Memory B cell (primary cell): ENCODE results near the gene ELMOD3.
"Not testable (repeated sequence)": the region's sequence is repeated elsewhere in the genome, so short reads cannot be mapped to it uniquely, and the experiment has no call there.

Experiments used
- ATAC-seq: fragments of 150-1000 bp; cut with Tn5 transposase; 2 replicates; pipeline ENCODE4 v1.10.0; 2021; ENCODE audit warnings: low read depth, mild to moderate bottlenecking, moderate library complexity
- DNase-seq, 2 donors: peaks; one replicate each; pipeline ENCODE4 v3.0.0; 2022; ENCODE audit warnings: low spot score in 2 of 2
- H3K27ac Mint-ChIP-seq: one replicate; pipeline ENCODE4 v1.8.0; 2022; ENCODE audit warnings: mild to moderate bottlenecking, moderate library complexity, mixed read lengths
- H3K27me3 Mint-ChIP-seq: one replicate; pipeline ENCODE4 v1.8.0; 2022; ENCODE audit warnings: mixed read lengths
- H3K36me3 Mint-ChIP-seq: one replicate; pipeline ENCODE4 v1.8.0; 2022; ENCODE audit warnings: mild to moderate bottlenecking, mixed read lengths
- H3K4me1 Mint-ChIP-seq: one replicate; pipeline ENCODE4 v1.8.0; 2022; ENCODE audit warnings: mixed read lengths
- H3K4me3 Mint-ChIP-seq: one replicate; pipeline ENCODE4 v1.8.0; 2022; ENCODE audit warnings: mild to moderate bottlenecking, moderate library complexity, mixed read lengths
- H3K9me3 Mint-ChIP-seq: one replicate; pipeline ENCODE4 v1.8.0; 2022; ENCODE audit warnings: mixed read lengths

Gene ELMOD3

DNA sequence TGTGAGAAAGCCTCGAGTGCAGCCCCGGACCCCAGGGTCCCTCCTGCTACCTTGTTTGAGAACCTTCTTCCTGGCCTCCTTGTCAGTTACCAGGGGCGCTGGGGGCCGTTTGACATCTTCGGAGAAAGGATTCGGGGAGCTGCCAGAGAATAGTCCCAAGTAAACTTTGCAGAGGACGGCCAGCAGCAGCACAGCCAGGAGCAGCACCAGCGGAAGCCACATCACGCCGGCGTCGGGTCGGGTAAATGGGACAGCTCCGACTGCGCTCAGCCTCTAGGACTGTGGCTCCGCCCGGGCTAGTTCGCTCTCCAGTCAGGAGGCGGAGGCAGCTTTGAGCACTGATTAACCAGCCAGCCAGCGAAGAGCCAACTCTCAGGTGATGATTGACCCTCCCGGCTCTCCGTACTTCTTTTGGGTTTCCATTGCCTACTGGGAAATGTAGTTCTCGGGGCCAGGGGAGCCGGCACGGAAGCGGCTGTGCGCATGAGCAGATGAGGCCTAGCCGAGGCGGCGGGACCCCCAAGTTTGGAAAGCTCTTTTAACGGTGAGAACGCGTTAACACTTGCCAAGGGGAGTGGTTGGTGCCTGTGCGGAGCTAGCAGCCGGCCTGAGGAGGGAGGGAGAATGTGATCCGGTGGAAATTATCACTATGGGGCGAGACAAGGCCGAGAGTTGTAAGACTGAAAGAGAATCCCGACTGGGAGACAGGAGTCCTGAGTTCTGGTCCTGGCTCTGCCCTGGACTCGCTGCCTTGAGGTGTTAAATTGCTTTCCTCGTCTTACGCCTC lies at the start of gene ELMOD3, which contains the start of gene RETSAT:
Gene ELMOD3 (plus strand): TSS at position 484 of the 787 bp plus-strand sequence. CDS start 2,430 bp downstream, outside the sequence.
Gene RETSAT (minus strand): TSS at position 243 of the 787 bp plus-strand sequence. CDS start 21 bp downstream, at position 222.
- Mint-ChIP-seq H3K27me3 (no peaks in the 10 kb centered on the region), H3K27ac (peak within 1 kb of the TSS; percentile 95), H3K9me3 (no peaks in the 10 kb centered on the region), H3K4me3 (peak within 1 kb of the TSS; percentile 96), H3K36me3 (peaks cover 24% of the 10 kb centered on the region), H3K4me1 (peaks cover 25% of the 10 kb centered on the region)
- peak; percentile 90 to 96 for DNase-seq
- peak; percentile 96 for ATAC-seq

DNA sequence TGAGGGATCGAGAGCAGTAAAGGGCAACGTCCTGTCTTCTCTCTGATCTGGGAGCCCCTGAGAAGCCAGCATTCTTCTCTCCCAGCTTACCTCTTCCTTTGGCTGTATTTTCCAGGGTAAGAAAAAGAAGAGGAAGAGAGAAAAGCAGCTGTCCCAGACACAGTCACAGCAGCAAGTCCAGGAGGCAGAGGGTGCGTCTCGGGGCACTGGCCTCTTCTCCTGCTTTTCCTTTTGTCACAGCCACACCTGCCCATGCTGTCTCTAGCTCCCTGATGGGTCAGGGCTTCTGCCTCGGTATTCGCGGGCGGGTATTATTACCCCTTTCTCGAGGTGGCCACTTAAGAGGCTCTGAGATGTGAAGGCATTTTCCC lies 47.1 kb upstream of the ELMOD3 start:
- Mint-ChIP-seq H3K27me3 (peaks cover 14% of the 10 kb centered on the region), H3K4me3 (no peak overlapping the region), H3K9me3 (no peaks in the 10 kb centered on the region), H3K36me3 (no peaks in the 10 kb centered on the region), H3K4me1 (peaks cover 21% of the 10 kb centered on the region), H3K27ac (no peak overlapping the region)
- DNase-seq (no peak), ATAC-seq (no peak)

DNA sequence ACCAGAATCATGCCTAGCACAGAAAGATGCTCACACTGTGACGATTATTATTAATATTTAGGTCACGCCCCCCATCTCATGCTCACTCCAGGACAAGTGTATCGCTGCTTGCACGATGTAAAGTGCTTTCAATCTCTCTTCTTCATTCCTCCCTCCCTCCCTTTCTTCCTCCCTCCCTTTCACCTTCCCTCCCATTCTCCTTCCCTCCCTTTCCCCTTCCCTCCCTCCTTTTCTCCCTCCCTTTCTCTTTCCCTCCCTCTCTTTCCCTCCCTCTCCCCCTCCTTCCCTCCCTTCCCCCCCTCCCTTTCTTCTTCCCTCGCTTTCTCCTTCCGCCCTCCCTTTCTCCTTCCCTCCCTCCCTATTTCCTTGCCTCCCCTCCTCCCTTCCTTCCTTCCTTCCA lies 46.4 kb upstream of the ELMOD3 start:
- DNase-seq (no peak), ATAC-seq (no peak)
- Mint-ChIP-seq H3K4me1 (peaks cover 21% of the 10 kb centered on the region), H3K27ac (no peak overlapping the region), H3K27me3 (peaks cover 11% of the 10 kb centered on the region), H3K4me3 (no peak overlapping the region), H3K36me3 (no peaks in the 10 kb centered on the region), H3K9me3 (no peaks in the 10 kb centered on the region)

DNA sequence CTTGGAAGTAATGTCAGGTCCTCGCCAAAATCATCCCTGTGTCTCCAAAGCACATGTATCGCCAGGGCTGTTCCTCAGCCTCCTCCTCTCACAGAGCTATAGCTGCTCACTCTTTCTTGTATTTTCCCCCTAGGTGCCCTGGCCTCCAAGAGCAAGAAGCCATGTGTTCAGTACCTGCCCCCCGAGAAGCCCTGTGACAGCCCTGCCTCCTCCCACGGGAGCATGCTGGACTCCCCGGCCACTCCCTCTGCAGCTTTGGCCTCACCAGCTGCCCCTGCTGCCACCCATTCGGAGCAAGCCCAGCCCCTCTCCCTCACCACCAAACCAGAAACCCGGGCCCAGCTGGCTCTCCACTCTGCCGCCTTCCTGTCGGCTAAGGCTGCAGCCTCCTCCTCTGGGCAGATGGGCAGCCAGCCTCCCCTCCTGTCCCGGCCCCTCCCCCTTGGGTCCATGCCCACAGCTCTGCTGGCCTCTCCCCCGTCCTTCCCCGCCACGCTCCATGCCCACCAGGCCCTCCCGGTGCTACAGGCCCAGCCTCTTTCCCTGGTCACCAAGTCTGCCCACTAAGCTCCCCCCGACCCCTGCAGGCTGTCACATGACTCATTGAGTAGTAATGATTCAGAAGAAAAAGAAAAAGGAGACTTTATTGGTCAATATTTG lies 45.5 kb upstream of the ELMOD3 start:
- H3K36me3 Mint-ChIP-seq = peaks cover 3% of the 10 kb centered on the region
- peaks cover 25% of the 10 kb centered on the region for H3K4me1 Mint-ChIP-seq
- H3K27me3 Mint-ChIP-seq = peaks cover 10% of the 10 kb centered on the region
- DNase-seq (no peak), ATAC-seq (no peak)
- H3K4me3 Mint-ChIP-seq = peak overlapping the region; percentile 81
- H3K9me3 Mint-ChIP-seq = no peaks in the 10 kb centered on the region
- H3K27ac Mint-ChIP-seq = peak overlapping the region; percentile 76

DNA sequence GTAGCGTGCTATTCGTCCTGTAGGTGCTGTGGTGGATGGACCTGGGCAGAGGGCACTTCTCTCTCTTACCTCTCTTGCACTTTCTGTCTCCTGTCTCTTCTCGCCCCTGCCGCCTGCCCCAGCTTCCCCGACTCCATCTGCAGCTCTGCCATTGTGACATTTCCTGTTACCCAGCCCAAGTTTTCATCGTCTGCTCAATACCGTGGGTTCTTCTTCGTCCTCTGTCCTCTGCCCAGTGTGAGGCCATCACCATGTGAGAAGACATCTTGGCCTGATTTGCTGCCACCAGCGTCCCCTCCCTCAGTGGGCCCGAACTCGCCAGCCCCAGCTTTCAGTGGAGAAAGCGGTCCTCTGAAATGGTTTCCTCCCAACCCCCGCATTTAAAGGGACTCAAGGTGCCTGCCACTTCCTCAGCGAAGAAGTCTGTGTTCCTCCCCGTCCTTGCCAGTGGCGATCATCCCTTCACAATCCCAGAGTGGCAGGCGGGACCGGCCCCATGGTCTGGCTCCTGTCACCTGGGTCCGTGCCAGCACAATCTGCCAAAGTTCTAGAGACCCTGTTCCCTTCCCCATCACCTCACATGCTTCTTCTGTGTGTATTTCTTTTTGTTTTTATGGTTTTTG lies 44.8 kb upstream of the ELMOD3 start:
- Mint-ChIP-seq H3K27me3 (peaks cover 5% of the 10 kb centered on the region), H3K27ac (peak overlapping the region; percentile 76), H3K4me3 (peak overlapping the region; percentile 81), H3K9me3 (no peaks in the 10 kb centered on the region), H3K36me3 (peaks cover 6% of the 10 kb centered on the region), H3K4me1 (peaks cover 28% of the 10 kb centered on the region)
- DNase-seq (no peak), ATAC-seq (peak; percentile 46)

DNA sequence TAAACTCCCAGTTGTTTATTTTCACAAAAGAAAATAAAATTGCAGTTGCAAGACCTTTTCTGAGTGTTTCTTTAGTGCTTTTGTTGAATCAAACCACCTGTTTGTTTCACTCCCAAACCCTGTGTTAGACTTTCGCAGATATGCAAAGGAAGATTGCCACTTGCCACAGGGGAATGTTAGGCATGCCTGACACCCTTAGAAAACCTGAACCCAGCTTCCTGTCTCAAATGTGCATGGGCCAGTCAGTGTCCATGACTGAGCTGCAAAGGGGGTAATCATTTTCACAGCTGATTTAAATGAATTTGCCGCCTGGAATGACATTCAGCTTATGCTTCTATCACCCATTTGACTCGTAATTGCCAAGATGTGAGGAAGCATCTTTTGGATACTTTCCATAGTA lies 44.2 kb upstream of the ELMOD3 start:
- Mint-ChIP-seq H3K36me3 (peaks cover 6% of the 10 kb centered on the region), H3K27ac (peak overlapping the region; percentile 76), H3K27me3 (peaks cover 3% of the 10 kb centered on the region), H3K9me3 (no peaks in the 10 kb centered on the region), H3K4me3 (peak overlapping the region; percentile 81), H3K4me1 (peaks cover 28% of the 10 kb centered on the region)
- no peak for ATAC-seq
- no peak for DNase-seq

DNA sequence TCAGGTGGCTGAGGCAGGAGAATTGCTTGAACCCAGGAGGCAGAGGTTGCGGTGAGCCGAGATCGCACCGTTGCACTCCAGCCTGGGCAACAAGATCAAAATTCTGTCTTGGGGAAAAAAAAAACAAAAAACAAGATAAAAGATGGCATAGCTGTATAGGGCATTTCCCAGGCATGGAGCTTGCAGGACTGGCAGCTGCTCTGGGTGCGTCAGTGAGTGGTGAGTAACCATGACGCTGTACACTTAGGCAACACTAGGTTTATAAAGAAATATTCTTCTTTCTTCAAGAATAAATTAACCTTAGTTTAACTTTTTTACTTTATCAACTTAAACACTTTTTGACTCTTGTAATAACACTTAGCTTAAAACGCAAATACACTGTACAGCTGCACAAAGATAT lies 42.2 kb upstream of the ELMOD3 start:
- no peak for ATAC-seq
- no peak overlapping the region for H3K27ac Mint-ChIP-seq
- peaks cover 31% of the 10 kb centered on the region for H3K4me1 Mint-ChIP-seq
- H3K4me3 Mint-ChIP-seq = no peak overlapping the region
- H3K36me3 Mint-ChIP-seq = peaks cover 12% of the 10 kb centered on the region
- H3K27me3 Mint-ChIP-seq = peaks cover 1% of the 10 kb centered on the region
- no peaks in the 10 kb centered on the region for H3K9me3 Mint-ChIP-seq
- no peak for DNase-seq

DNA sequence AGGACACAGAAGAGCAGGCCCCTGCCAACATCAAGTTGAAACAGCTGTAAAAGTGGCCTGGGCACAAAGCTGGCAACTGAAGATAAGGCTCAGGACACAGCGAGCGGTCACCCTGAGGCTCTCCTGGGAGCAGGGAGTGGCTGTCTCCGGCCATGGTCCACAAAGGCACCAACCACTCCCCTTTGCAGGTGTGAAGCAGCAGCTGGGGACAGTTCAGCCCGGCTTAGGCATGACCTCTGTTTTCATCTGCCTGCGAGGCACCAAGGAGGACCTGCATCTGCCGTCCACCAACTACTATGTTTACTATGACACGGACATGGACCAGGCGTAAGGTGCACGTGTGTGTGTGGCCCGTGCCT lies 39.7 kb upstream of the ELMOD3 start:
- ATAC-seq (no peak), DNase-seq (no peak)
- Mint-ChIP-seq H3K27me3 (no peaks in the 10 kb centered on the region), H3K27ac (peak overlapping the region; percentile 76), H3K36me3 (peaks cover 25% of the 10 kb centered on the region), H3K9me3 (no peaks in the 10 kb centered on the region), H3K4me3 (no peak overlapping the region), H3K4me1 (peaks cover 27% of the 10 kb centered on the region)

DNA sequence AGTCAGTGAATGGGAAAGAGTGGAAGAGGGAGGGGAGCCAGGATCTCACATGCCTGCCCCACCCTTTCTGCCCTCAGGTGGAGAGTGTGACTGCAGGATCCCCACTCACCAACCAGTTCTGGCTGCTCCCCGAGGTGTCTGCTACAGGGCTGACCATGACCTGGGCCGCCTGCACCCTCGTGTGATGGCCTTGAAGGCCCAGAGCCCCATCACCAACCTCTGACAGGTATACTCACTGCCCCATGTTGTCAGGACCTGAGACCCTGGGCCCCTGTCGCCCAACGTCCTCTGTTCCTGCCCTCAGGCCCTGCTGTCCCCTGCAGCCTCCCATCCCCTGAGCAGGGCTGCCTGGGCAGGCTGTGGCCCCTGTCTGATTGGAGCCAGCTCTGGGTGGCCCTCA lies 38.6 kb upstream of the ELMOD3 start:
- ATAC-seq, DNase-seq, H3K4me3 Mint-ChIP-seq, H3K27ac Mint-ChIP-seq, H3K27me3 Mint-ChIP-seq, H3K9me3 Mint-ChIP-seq: not testable (repeated sequence)
- peaks cover 33% of the 10 kb centered on the region for H3K4me1 Mint-ChIP-seq
- peaks cover 33% of the 10 kb centered on the region for H3K36me3 Mint-ChIP-seq

DNA sequence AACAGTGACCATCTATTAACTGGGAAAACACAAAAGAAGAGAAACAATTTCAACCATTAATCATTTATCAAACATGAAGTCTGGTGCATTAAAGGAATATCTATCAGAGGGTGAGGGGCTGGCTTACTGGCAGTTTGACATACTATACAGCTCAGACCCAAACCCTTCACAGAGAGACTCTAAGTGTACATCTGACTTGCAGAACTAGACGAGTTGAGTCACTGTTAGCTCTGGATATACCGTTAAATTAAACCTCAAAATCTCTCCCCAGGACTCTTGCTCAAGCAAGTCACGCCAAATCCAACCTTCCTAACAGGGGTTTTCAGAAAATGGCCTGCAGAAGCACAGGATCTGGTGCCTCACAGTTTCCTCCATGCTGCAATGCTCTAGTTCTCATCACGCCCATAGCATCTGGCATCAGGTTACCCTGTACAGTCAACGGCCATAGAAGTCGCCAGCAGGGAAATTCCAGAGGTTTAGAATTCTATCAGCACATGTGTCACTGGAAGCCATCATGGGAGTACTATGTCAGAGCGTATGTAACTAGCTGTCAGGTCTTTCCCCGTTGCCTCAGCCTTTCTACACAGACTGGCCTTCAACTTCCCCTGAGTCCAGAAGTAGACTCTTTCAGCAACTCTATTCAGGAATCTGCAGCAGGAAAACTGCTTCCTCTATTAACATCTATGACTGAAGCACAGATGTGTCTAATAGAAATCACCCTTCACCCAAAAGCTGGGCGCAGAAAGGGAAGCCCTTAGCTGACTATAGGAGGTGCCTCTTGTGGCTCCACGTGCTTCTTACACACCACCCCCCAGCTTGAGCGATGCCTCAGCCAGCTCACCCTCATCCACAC lies 36.1 kb upstream of the ELMOD3 start:
- DNase-seq (no peak), ATAC-seq (peak; percentile 29)
- H3K9me3 Mint-ChIP-seq = no peaks in the 10 kb centered on the region
- H3K27me3 Mint-ChIP-seq = no peaks in the 10 kb centered on the region
- peaks cover 46% of the 10 kb centered on the region for H3K4me1 Mint-ChIP-seq
- peak overlapping the region; percentile 68 for H3K27ac Mint-ChIP-seq
- no peak overlapping the region for H3K4me3 Mint-ChIP-seq
- peaks cover 46% of the 10 kb centered on the region for H3K36me3 Mint-ChIP-seq

DNA sequence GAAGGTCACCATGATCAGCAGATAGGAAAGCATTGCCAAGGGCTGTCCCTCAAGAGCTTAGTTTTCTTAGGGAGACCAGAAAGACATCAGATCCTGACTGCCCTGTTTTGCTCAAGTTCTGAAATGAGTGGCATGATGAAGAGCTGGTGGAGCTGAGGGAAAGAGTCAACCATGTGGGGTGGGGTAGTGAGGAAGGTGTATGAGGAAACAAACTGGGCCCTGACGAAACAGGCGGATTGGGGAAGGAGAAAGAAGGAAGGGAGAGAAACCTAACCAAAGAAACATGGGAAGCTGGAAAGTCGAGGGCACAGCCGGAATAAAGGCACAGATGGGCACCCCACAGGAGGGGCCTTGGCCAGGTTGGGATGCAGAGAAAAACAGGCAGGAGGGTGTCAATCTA lies 34.8 kb upstream of the ELMOD3 start:
- peaks cover 46% of the 10 kb centered on the region for H3K4me1 Mint-ChIP-seq
- ATAC-seq (no peak), DNase-seq (no peak)
- no peaks in the 10 kb centered on the region for H3K9me3 Mint-ChIP-seq
- no peak overlapping the region for H3K4me3 Mint-ChIP-seq
- peaks cover 46% of the 10 kb centered on the region for H3K36me3 Mint-ChIP-seq
- H3K27me3 Mint-ChIP-seq = no peaks in the 10 kb centered on the region
- H3K27ac Mint-ChIP-seq = peak overlapping the region; percentile 29

DNA sequence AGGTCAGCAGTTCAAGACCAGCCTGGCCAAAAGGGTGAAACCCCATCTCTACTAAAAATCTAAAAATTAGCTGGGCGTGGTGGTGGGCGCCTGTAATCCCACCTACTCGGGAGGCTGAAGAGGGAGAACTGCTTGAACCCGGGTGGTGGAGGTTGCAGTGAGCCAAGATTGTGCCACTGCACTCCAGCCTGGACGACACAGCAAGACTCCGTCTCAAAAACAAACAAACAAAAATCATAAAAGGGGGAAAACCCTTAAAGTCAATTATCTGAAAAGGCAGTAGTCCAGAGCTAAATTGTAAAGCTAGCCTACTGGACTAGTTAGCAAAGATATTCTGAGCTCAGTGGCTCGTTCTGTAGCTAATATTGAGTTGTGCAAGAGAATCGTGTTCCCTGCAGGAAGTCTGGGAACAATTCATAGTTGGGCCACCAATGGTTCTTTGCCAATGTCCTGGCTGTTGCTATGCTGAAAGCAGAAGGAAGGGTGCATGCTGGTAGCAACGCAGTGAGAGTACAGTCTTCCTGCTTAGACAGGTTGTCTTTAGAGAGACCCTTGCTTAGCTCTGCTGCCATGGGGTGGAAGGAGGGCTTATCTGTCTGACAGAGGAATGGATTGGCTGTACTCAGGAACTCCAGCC lies 31.1 kb upstream of the ELMOD3 start:
- Mint-ChIP-seq H3K9me3 (no peaks in the 10 kb centered on the region), H3K27ac (no peak overlapping the region), H3K36me3 (peaks cover 51% of the 10 kb centered on the region), H3K4me3 (peak overlapping the region; percentile 50), H3K4me1 (peaks cover 63% of the 10 kb centered on the region), H3K27me3 (no peaks in the 10 kb centered on the region)
- DNase-seq (no peak), ATAC-seq (no peak)

DNA sequence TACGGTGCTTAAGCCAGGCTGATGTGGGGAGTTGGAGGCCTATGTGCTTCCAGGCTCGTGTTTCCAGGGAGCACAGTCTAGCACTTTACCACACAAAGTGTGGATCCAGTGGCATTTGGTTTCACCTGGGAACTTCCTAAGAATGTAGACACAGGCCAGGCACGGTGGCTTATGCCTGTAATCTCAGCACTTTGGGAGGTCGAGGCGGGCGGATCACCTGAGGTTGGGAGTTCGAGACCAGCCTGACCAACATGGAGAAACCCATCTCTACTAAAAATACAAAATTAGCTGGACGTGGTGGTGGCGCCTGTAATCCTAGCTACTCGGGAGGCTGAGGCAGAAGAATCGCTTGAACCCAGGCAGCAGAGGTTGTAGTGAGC lies 30.6 kb upstream of the ELMOD3 start:
- not testable (repeated sequence) for DNase-seq, H3K27me3 Mint-ChIP-seq, H3K27ac Mint-ChIP-seq, H3K9me3 Mint-ChIP-seq, ATAC-seq
- peaks cover 61% of the 10 kb centered on the region for H3K4me1 Mint-ChIP-seq
- H3K36me3 Mint-ChIP-seq = peaks cover 46% of the 10 kb centered on the region
- H3K4me3 Mint-ChIP-seq = peak overlapping the region; percentile 50
